ENCODE data around the gene PRIMA1. TPM values are rescaled to one million over a fixed set of nuclear protein-coding genes. Genes with fewer than 3 reads are reported as not detected.

Gene PRIMA1
- total RNA-seq (2014; rRNA removed; shearing (Covaris generic)) (3.3 and 3.5 TPM in 2 replicates), polyA plus RNA-seq (2016; fragmentation: Nextera tagmentation; extraction: Ambion mirVana) (1.2 and 2.1 TPM in 2 replicates)
- long read RNA-seq = 0 reads

GRCh38 chr14:93788293-93788542 is at the start of gene PRIMA1:
PRIMA1 (minus strand) TSS chr14:93788485; CDS start chr14:93787718, 767 bp downstream.
- H3K9me2 ChIP-seq (ENCODE audit: insufficient read depth) = no peaks in the 10 kb centered on the region
- no peaks in the 10 kb centered on the region; the same call in 1 of the 2 replicates for H4K20me1 ChIP-seq (replicated peaks; ENCODE audit: insufficient read depth)
- no peaks in the 10 kb centered on the region for H3K79me2 ChIP-seq (replicated peaks; ENCODE audit: insufficient read depth)
- 0 out of 2 replicates have a peak within 1 kb of the TSS, but pooled peaks have one; percentile 59 for H3K27ac ChIP-seq (ENCODE audit: low read depth)
- H3K36me3 ChIP-seq (ENCODE audit: insufficient read depth) = no peaks in the 10 kb centered on the region
- H3F3A ChIP-seq (replicated peaks; ENCODE audit: low read depth) = peaks cover 7% of the 10 kb centered on the region; the same call in 1 of the 2 replicates
- Mint-ChIP-seq H3K4me3 (peak within 1 kb of the TSS; percentile 82), H3K27me3 (ENCODE audit: insufficient read depth, low read depth, poor library complexity) (peaks cover 40% of the 10 kb centered on the region), H3K9me3 (peaks cover 3% of the 10 kb centered on the region; the same call in 1 of the 3 replicates), H3K4me1 (peaks cover 14% of the 10 kb centered on the region), H3K36me3 (ENCODE audit: low read depth) (no peaks in the 10 kb centered on the region), H3K27ac (peak within 1 kb of the TSS; percentile 52; the same call in 1 of the 2 replicates)
- DNase-seq (ENCODE audit: low spot score) = no peak
- no peak for ATAC-seq
- peak within 1 kb of the TSS; percentile 96 for H2AFZ ChIP-seq
- peaks cover 9% of the 10 kb centered on the region for H3K4me1 ChIP-seq (ENCODE audit: insufficient read depth)
- peaks cover 33% of the 10 kb centered on the region for H3K27me3 ChIP-seq (ENCODE audit: insufficient read depth)
- H3K4me2 ChIP-seq = peak within 1 kb of the TSS; percentile 95
- peak within 1 kb of the TSS; percentile 86 for H3K4me3 ChIP-seq
- TF ChIP-seq NANOG (IDR thresholded peaks at IDR 0.05; ENCODE audit: borderline replicate concordance) = no peak
- no peak for TF ChIP-seq CTCF (conservative IDR thresholded peaks at IDR 0.05; ENCODE audit: low read depth in 2 of 2)
- no peak for TF ChIP-seq POLR2AphosphoS5 (IDR thresholded peaks at IDR 0.05; ENCODE audit: low read depth)
- no peak for TF ChIP-seq ZNF114 (CRISPR knock-in tag; IDR thresholded peaks at IDR 0.05)
- TF ChIP-seq REST (IDR thresholded peaks at IDR 0.05; ENCODE audit: unreplicated experiment) = no peak
- no peak for TF ChIP-seq STAT1 (IDR thresholded peaks at IDR 0.05; ENCODE audit: unreplicated experiment)
- TF ChIP-seq CREB1 (CRISPR knock-in tag; IDR thresholded peaks at IDR 0.05; ENCODE audit: low read depth) = no peak
- no peak for TF ChIP-seq ZNF462 (CRISPR knock-in tag; IDR thresholded peaks at IDR 0.05)
- TF ChIP-seq ZNF331 (CRISPR knock-in tag; IDR thresholded peaks at IDR 0.05; ENCODE audit: low read depth) = no peak
- no peak for TF ChIP-seq JUNB (IDR thresholded peaks at IDR 0.05; ENCODE audit: unreplicated experiment)
- no peak for TF ChIP-seq EZH2phosphoT487 (IDR thresholded peaks at IDR 0.05; ENCODE audit: unreplicated experiment)
- no peak for TF ChIP-seq ETS1 (IDR thresholded peaks at IDR 0.05)
- no peak for TF ChIP-seq EZH2 (IDR thresholded peaks at IDR 0.05; ENCODE audit: low read depth, unreplicated experiment)

Measured in GM23338 (cell line).